ENCODE measurements around the gene TFAM.

GRCh38 chr10:58384999-58385783 is at the start of gene TFAM:
- TF ChIP-seq ZNF274 (IDR thresholded peaks at IDR 0.05; ENCODE audit: low read depth, low read length) = no peak
- no peak for TF ChIP-seq SUZ12 (IDR thresholded peaks at IDR 0.05; ENCODE audit: extremely low read depth, insufficient read depth, insufficient read length)

Data from NT2/D1 (cell line).